Astrocyte (in vitro differentiated cells and primary cell): ENCODE results near the gene PEPD.

Experiments
- CTCF ChIP-seq: IDR thresholded peaks from 2 replicates; pipeline ENCODE4 v1.5.1; 2011; ENCODE audit warnings: low read depth, mild to moderate bottlenecking, inconsistent platforms, low read length, moderate library complexity; ENCODE audit not compliant: insufficient read depth
- EZH2 ChIP-seq: IDR thresholded peaks from 2 replicates; pipeline ENCODE4 v1.6.1; 2012; ENCODE audit warnings: mild to moderate bottlenecking, low read length, inconsistent platforms; ENCODE audit not compliant: insufficient read depth

- TF ChIP-seq CTCF, result no peak
- no peak for TF ChIP-seq EZH2
Measured at GRCh38 chr19:33503030-33503429, 18.6 kb downstream of the PEPD start.
